Brain microvascular endothelial cell (primary cell): ENCODE data around the gene ENKD1.

Experiments
- DNase-seq: peaks from one replicate; pipeline ENCODE4 v3.0.0-alpha.2; 2020
- H3K27ac ChIP-seq: fragments of 250-450 bp; sonication (Bioruptor Pico); 2 replicates; pipeline ENCODE4 v1.5.1; 2020; ENCODE audit warnings: mild to moderate bottlenecking, moderate library complexity
- H3K27me3 ChIP-seq: fragments of 250-450 bp; sonication (Bioruptor Pico); replicated peaks from 2 replicates; pipeline ENCODE4 v1.5.1; 2020; ENCODE audit warnings: mild to moderate bottlenecking
- H3K36me3 ChIP-seq: fragments of 250-450 bp; sonication (Bioruptor Pico); replicated peaks from 2 replicates; pipeline ENCODE4 v1.5.1; 2020; ENCODE audit warnings: mild to moderate bottlenecking
- H3K4me3 ChIP-seq: 2 replicates; pipeline ENCODE4 v1.5.1; 2011; ENCODE audit warnings: low read depth, mild to moderate bottlenecking, control low read depth, low read length, moderate library complexity
- in situ Hi-C: cut with HindIII; loops from 2 replicates; pipeline ENCODE4 v1.10.0; 2017; ENCODE audit warnings: low sequenced_read_pairs, low pct_ligation_motif_present
- TF ChIP-seq, protein P1 (sequence below): IDR thresholded peaks from 2 replicates; pipeline ENCODE4 v1.5.1; 2011; ENCODE audit warnings: low read depth, mild to moderate bottlenecking, moderate library complexity, low read length, control low read depth, inconsistent platforms; ENCODE audit errors: missing control alignments

ENKD1 gene

DNA sequence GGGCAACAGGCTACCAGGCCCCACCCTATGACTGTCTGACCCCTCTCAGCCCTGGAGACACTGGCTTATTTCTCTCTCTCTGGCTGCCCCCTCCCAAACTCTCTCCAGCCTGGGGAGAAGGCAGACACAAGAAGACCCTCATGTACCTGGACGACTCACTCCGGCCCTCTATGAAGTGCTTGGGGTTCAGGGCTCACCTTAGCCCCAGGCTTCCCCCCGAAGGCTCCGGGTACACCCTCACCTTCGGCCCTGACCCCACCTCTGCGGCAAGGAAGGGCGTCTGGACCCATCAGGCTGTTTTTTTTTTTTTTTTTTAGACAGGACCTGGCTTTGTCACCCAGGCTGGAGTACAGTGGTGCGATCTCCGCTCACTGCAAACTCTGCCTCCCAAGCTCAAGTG, 22.5 kb downstream of the ENKD1 start:
- peaks cover 21% of the 10 kb centered on the region for H3K27me3 ChIP-seq
- in situ Hi-C loops, result no loop called here
- TF ChIP-seq, protein P1, sequence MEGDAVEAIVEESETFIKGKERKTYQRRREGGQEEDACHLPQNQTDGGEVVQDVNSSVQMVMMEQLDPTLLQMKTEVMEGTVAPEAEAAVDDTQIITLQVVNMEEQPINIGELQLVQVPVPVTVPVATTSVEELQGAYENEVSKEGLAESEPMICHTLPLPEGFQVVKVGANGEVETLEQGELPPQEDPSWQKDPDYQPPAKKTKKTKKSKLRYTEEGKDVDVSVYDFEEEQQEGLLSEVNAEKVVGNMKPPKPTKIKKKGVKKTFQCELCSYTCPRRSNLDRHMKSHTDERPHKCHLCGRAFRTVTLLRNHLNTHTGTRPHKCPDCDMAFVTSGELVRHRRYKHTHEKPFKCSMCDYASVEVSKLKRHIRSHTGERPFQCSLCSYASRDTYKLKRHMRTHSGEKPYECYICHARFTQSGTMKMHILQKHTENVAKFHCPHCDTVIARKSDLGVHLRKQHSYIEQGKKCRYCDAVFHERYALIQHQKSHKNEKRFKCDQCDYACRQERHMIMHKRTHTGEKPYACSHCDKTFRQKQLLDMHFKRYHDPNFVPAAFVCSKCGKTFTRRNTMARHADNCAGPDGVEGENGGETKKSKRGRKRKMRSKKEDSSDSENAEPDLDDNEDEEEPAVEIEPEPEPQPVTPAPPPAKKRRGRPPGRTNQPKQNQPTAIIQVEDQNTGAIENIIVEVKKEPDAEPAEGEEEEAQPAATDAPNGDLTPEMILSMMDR, result no peak
- H3K36me3 ChIP-seq, result peaks cover 1% of the 10 kb centered on the region
- no peak for DNase-seq
- H3K4me3 ChIP-seq, result no peak overlapping the region
- no peak overlapping the region for H3K27ac ChIP-seq

DNA sequence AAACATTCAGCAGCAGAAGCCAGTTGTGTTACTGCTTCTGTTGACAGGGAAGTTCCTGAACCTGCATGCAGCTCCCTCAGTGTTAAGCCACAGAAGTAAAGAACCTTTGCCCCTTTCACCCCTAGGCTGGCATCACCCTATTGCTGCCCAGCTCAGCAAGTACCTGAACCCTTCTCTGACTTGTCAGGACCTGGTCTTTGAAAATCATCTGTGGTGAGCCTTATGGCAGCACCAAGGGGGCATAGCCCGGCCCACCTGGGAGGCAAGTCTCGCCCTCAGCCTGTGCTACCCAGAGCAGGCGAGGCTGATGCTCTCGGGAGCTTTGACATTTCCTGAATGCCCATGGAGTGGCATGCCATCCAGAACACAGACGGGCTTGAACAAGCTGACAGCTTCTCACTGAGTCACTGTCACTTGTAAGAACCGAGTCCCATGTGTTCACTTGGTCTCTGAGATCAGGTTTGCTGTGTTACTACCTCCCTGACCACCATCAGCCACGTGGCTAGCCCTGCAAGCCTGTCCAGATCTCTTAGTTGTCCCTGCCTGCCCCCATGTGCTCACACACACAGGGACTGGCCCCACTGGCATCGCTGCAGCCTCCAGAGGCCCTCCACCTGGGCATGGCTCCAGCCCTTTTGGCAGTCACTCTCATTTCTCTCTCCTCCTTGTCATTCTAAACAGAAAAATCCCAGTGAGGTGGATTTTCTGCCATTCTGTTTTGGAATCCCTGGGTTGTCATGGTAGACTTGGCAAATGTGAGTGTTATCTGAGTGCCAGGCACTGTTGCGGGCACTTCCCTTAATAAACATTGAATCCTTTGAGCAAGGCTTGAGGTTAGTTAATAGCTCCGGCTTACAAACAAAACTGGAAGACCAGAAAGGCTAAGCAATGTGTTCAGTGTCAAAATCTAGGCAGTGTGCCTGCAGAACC, 24.5 kb downstream of the ENKD1 start:
- in situ Hi-C loops, result no loop called here
- no peak overlapping the region for H3K4me3 ChIP-seq
- TF ChIP-seq, protein P1, result no peak
- no peak overlapping the region for H3K27ac ChIP-seq
- peaks cover 7% of the 10 kb centered on the region for H3K27me3 ChIP-seq
- DNase-seq, result no peak
- peaks cover 11% of the 10 kb centered on the region for H3K36me3 ChIP-seq

DNA sequence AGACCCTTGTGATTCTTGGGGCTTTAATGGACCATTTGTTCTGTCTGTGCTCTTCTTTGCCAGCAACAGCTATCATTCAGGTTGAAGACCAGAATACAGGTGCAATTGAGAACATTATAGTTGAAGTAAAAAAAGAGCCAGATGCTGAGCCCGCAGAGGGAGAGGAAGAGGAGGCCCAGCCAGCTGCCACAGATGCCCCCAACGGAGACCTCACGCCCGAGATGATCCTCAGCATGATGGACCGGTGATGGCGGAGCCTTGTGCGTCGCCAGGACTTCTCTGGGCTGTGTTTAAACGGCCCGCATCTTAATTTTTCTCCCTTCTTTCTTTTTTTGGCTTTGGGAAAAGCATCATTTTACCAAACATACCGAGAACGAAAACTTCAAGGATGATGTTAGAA, 28.9 kb downstream of the ENKD1 start:
- no peak overlapping the region for H3K27ac ChIP-seq

DNA sequence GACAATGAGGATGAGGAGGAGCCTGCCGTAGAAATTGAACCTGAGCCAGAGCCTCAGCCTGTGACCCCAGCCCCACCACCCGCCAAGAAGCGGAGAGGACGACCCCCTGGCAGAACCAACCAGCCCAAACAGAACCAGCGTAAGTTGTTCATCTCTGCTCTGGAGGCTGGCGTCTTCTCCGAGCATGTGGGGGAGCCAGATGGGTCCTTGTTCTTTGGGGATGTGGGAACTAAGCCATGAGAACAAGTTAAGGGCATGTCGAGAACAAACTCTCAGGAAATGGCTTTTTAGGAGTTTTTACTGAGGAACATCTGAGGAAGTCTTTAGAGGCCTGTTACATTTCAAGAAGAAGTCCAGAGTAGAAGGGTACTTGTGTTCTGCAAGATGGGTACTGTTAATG, 29.8 kb downstream of the ENKD1 start:
- no peak for DNase-seq
- Histone ChIP-seq H3K36me3 (peaks cover 36% of the 10 kb centered on the region), H3K27ac (no peak overlapping the region), H3K4me3 (no peak overlapping the region), H3K27me3 (no peaks in the 10 kb centered on the region)
- in situ Hi-C loops, result no loop called here
- TF ChIP-seq, protein P1, result no peak

More for the DNA sequence above, 28.9 kb downstream of the ENKD1 start:
- H3K4me3 ChIP-seq, result no peak overlapping the region
- TF ChIP-seq, protein P1, result no peak
- H3K27me3 ChIP-seq, result no peaks in the 10 kb centered on the region
- no peak for DNase-seq
- in situ Hi-C loops, result no loop called here
- H3K36me3 ChIP-seq, result peaks cover 30% of the 10 kb centered on the region

- in situ Hi-C loops, result no loop called here
- H3K27ac ChIP-seq, result no peak overlapping the region
- H3K4me3 ChIP-seq, result no peak overlapping the region
- DNase-seq, result no peak
- TF ChIP-seq, protein P1, result no peak
- no peaks in the 10 kb centered on the region for H3K27me3 ChIP-seq
- H3K36me3 ChIP-seq, result peaks cover 44% of the 10 kb centered on the region
These were observed 34.0 kb downstream of the ENKD1 start for GRCh38 chr16:67632415-67633172.
